GM12875 (cell line): ENCODE results near the gene PHLDB3.
A peak's percentile ranks its signal among the peaks of the same experiment; 100 is the strongest.

Source experiments
- H3K4me3 ChIP-seq: one replicate; pipeline ENCODE4 v1.5.1; 2011; ENCODE audit warnings: low read depth, low read length, control low read depth
- TF ChIP-seq, protein P1 (sequence below): IDR thresholded peaks from 2 replicates; pipeline ENCODE4 v1.5.1; 2011; ENCODE audit warnings: low read depth, mild to moderate bottlenecking, control low read depth, inconsistent platforms, low read length, moderate library complexity, borderline replicate concordance; ENCODE audit not compliant: insufficient read depth

Gene PHLDB3

DNA sequence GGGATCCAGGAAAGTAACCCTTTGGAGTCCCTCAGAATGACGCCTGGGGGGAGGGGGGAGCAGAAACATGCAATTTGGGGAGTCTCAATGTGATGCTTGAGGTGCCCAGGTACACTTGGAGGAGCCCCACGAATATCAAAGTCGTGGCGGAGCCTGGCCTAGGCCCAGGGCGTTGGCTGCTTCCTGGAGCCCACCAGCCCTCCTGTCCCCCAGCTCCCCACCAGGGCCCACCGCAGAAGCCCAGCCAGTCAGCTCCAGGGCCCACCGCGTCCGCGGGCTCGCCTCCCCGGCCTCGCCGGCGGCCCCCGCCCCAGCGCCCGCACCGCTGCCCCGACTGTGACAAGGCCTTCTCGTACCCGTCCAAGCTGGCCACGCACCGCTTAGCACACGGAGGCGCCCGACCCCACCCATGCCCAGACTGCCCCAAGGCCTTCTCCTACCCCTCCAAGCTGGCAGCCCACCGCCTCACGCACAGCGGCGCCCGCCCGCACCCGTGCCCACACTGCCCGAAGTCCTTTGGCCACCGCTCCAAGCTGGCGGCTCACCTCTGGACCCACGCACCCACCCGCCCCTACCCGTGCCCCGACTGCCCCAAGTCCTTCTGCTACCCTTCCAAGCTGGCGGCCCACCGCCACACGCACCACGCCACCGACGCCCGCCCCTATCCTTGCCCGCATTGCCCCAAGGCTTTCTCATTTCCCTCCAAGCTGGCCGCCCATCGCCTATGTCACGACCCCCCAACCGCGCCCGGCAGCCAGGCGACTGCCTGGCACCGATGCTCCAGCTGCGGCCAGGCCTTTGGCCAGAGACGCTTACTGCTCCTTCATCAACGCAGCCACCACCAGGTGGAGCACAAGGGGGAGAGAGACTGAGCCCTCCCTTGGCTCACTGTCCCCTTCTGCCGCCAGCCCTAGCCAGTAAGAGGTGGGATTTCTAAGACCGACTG lies 30.5 kb upstream of the PHLDB3 start:
- TF ChIP-seq, protein P1, sequence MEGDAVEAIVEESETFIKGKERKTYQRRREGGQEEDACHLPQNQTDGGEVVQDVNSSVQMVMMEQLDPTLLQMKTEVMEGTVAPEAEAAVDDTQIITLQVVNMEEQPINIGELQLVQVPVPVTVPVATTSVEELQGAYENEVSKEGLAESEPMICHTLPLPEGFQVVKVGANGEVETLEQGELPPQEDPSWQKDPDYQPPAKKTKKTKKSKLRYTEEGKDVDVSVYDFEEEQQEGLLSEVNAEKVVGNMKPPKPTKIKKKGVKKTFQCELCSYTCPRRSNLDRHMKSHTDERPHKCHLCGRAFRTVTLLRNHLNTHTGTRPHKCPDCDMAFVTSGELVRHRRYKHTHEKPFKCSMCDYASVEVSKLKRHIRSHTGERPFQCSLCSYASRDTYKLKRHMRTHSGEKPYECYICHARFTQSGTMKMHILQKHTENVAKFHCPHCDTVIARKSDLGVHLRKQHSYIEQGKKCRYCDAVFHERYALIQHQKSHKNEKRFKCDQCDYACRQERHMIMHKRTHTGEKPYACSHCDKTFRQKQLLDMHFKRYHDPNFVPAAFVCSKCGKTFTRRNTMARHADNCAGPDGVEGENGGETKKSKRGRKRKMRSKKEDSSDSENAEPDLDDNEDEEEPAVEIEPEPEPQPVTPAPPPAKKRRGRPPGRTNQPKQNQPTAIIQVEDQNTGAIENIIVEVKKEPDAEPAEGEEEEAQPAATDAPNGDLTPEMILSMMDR, result peak; percentile 38; the same call in 1 of the 2 replicates
- H3K4me3 ChIP-seq, result no peak overlapping the region

DNA sequence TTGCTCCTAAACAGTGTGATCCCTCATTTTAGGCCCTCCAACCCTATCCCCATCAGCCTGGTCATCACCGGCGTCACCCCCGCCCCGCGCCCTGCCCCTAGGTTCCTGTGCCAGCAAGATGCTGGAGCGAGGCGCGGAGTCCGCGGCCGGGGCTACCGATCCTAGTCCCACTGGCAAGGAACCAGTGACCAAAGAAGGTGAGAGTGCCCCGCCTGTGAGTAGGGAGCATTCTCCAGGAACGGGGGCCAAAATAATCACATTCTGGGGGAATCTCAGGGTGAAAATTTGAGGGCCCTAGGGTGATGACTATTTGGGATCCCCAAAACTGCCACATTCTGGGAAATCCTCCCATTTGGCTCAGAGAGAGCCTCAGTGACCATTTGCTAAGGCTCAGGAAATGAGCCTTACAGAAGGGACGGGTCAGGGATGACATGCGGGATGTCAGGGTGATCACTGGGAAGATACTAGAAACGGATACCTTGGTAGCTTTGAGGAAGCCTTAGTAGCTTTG lies 29.8 kb upstream of the PHLDB3 start:
- TF ChIP-seq, protein P1, result no peak
- no peak overlapping the region for H3K4me3 ChIP-seq

DNA sequence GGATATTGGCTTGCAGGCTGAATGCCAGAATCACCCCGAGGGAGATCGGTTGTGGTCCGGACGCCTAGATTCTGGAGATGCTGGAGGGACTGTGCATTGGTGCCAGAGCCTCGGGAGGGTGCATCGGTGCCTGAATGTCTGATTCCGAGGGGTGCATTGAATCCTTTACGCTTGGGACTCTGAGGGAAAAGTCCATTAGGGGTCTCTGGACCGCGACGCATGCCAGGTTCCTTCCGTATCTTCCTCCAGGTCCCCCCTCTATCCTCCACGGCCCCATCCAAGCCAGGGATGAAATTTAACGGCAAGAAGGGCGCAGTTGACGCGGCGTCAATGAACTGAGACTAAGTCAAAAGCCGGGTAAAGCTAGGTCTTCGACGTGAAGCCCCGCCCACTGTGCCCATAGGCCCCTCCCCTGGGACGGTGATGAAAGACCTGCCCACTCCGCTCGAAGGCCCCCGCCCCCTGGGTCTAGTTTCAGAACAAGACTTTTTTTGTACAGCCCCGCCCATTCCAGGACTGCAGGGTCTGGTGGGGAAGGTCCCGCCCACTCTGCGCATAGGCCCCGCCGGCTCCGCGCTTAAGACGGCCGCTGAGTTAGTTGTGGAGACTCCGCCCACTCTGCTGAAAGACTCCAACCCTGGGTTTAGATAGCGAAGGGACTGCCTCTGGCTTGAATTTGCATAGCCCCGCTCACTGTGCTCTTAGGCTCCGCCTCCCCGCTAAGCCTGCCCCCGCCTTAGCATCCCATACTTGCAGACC lies 29.2 kb upstream of the PHLDB3 start:
- peak overlapping the region; percentile 48 for H3K4me3 ChIP-seq
- TF ChIP-seq, protein P1, result no peak

DNA sequence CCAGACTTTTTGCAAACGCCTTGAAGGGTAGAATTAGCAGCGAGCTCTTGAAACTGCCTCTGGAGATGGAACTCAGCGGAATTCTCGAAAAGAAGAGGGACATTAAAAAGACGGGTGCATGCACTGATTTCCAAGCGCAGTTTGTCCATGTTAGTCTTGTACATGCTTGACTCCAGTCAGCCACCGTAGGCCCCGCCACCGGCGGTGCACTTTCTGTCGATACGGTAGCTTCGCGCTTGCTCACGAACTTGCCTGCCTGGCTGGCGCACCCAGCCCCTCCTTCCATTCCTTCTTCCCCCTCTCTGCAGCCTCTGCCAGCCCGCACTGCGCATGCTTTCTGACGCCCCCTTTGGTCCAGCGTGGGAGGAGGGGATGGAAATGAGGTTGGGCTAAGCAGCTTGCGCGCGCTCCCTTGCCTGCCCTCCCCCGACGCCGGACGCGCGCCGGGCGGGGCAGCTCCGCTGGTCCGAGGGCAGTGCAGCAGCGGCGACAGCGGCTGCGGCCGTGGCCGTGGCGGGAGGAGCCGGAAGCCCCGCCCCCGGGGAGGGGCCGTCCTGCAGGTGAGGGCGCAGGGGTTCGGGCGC lies 28.5 kb upstream of the PHLDB3 start, which contains the start of gene ZNF575:
ZNF575 (plus strand) TSS at position 227 of the 584 bp plus-strand sequence. CDS start 1,235 bp downstream, outside the sequence.
- TF ChIP-seq, protein P1, result no peak
- peak within 1 kb of the TSS; percentile 48 for H3K4me3 ChIP-seq

DNA sequence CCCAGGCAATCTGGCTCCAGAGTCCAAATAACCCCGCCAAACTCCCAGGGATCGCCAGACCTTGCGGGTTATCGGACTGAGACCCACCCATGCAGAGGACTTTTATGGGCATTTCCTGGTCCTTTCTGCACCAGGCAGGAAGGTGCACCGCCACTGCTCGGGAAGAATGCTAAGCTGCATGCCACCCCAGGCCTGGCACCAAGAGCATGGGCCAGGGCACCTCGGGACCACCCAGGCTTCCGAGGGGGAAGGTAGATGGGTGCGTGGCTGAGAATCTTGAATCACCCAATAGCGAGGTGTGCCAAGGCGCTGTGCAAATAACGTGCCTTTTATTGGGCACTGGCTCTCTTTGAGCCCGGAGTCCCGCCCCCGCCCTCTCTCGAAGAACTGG lies 28.0 kb upstream of the PHLDB3 start:
- TF ChIP-seq, protein P1, result no peak

DNA sequence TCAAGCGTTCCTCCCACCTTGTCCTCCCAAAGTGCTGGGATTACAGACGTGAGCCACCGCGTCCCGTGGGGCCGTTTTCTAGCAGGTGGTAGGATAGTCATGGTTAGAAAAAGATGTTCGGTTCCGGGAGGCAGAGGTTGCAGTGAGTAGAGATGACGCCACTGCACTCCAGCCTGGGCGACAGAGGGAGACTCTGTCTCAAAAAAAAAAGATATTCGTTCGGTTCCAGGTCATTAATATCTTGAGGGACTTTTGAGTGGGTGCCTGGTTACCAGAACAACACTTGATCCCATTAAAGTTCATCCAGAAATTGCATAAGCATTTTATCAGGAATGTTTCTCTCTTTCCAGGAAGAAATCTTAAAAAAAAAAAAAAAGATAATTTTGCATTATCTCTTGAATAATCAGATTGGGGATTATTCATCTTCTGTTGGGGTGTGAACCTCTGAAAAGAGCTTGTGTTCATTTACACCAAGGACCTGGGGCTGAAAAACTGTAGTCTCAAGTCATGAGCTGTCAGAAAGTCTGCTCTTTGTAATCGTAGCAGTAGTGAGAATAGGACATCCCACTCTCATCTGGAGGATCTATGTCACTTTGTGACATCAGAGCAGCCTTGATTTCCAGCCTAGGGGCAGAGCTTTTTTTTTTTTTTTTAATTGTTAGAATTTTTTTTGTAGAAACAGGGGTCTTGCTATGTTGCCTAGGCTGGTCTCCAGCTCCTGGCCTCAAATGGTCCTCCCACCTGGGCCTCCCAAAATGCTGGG lies 23.5 kb upstream of the PHLDB3 start:
- H3K4me3 ChIP-seq, result no peak overlapping the region

More for the DNA sequence above, 28.0 kb upstream of the PHLDB3 start:
- H3K4me3 ChIP-seq, result peak overlapping the region; percentile 48

More for the DNA sequence above, 23.5 kb upstream of the PHLDB3 start:
- TF ChIP-seq, protein P1, result no peak
